DOHH2 (cell line): ENCODE measurements around the gene NRL.

Experiments
- EZH2phosphoT487 ChIP-seq: fragments of 200-600 bp; sonication (generic); IDR thresholded peaks from 2 replicates; pipeline ENCODE4 v1.6.1; 2017; ENCODE audit warnings: borderline replicate concordance, mild to moderate bottlenecking, antibody characterized with exemption, low read length, moderate library complexity, mixed read lengths
- TF ChIP-seq, protein P1 (sequence below): fragments of 200-600 bp; sonication (generic); IDR thresholded peaks from one replicate; pipeline ENCODE4 v1.5.1; 2014; ENCODE audit warnings: antibody characterized with exemption, mild to moderate bottlenecking, low read depth, low read length; ENCODE audit not compliant: poor library complexity, severe bottlenecking

- TF ChIP-seq, protein P1, sequence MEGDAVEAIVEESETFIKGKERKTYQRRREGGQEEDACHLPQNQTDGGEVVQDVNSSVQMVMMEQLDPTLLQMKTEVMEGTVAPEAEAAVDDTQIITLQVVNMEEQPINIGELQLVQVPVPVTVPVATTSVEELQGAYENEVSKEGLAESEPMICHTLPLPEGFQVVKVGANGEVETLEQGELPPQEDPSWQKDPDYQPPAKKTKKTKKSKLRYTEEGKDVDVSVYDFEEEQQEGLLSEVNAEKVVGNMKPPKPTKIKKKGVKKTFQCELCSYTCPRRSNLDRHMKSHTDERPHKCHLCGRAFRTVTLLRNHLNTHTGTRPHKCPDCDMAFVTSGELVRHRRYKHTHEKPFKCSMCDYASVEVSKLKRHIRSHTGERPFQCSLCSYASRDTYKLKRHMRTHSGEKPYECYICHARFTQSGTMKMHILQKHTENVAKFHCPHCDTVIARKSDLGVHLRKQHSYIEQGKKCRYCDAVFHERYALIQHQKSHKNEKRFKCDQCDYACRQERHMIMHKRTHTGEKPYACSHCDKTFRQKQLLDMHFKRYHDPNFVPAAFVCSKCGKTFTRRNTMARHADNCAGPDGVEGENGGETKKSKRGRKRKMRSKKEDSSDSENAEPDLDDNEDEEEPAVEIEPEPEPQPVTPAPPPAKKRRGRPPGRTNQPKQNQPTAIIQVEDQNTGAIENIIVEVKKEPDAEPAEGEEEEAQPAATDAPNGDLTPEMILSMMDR: no peak
- no peak for TF ChIP-seq EZH2phosphoT487
Observed at GRCh38 chr14:24150567-24150966, 35.8 kb upstream of the NRL start.
